Body of pancreas (tissue), 4 donors: ENCODE data around the gene ANTXRL. TPM values are rescaled to one million over a fixed set of nuclear protein-coding genes. Genes with fewer than 3 reads are reported as not detected.
"Not testable (repeated sequence)": the region's sequence is repeated elsewhere in the genome, so short reads cannot be mapped to it uniquely, and the experiment has no call there.

Experiments used
- ATAC-seq: fragments of 150-250 bp; one replicate; pipeline ENCODE4 v1.9.1; 2016
- DNase-seq, 4 donors: peaks; one replicate each; pipeline ENCODE4 v3.0.0-alpha.2; 2019
- H3K27ac ChIP-seq, 4 donors: fragments of 200-600 bp; sonication (generic); 1 replicate in 3 of 4; 2 replicates in 1 of 4; pipeline versions ENCODE4 v1.5.1 to v1.6.1; 2016 to 2019; ENCODE audit warnings: mild to moderate bottlenecking in 1 of 4, mixed read lengths in 1 of 4, moderate library complexity in 1 of 4
- H3K27me3 ChIP-seq, 2 donors: fragments of 200-600 bp; sonication (generic); one replicate each; pipeline ENCODE4 v1.6.0; 2016; ENCODE audit warnings: mild to moderate bottlenecking in 1 of 2
- H3K36me3 ChIP-seq, 2 donors: fragments of 200-600 bp; sonication (generic); replicated peaks in 1 of 2; 2 replicates each; pipeline ENCODE4 v1.5.1; 2016; ENCODE audit warnings: low read depth in 2 of 2; ENCODE audit not compliant: insufficient read depth in 1 of 2
- H3K4me1 ChIP-seq: fragments of 200-600 bp; sonication (generic); one replicate; pipeline ENCODE4 v1.6.0; 2016
- H3K4me3 ChIP-seq, 2 donors: fragments of 200-600 bp; sonication (generic); 1 replicate in 1 of 2; 2 replicates in 1 of 2; pipeline ENCODE4 v1.5.1; 2016 to 2019
- H3K9me3 ChIP-seq, 3 donors: fragments of 200-600 bp; sonication (generic); 1 replicate in 2 of 3; 2 replicates in 1 of 3; pipeline ENCODE4 v1.5.1; 2016
- POLR2A ChIP-seq, 3 donors: fragments of 450-650 bp; IDR thresholded peaks; one replicate each; pipeline ENCODE4 v1.6.1; 2016; ENCODE audit warnings: antibody characterized with exemption in 3 of 3, mild to moderate bottlenecking in 2 of 3
- WGBS, 2 donors: methylation state at CpG; one replicate each; pipeline ENCODE4 v1.1.5; 2017; 5-methylcytosine and 5-hydroxymethylcytosine counted together
- intact Hi-C: fragments of 100-400 bp; cut with DNase I; formaldehyde crosslinking; loops from one replicate; pipeline ENCODE4 v1.15.1; 2023
- total RNA-seq, 2 donors: library from RNA; depleted of rRNA; stranded (reverse); fragments of >200 nt; gene quantifications; one replicate each; pipeline ENCODE4 v1.1.0, GENCODE V29; 2016
- TF ChIP-seq, protein P1 (sequence below), 7 experiments: fragments of 450-650 bp in 4 of 7; fragments of 200-600 bp in 3 of 7; sonication (generic) in 3 of 7; IDR thresholded peaks; one replicate each; pipeline ENCODE4 v1.5.1; 2016 to 2019; ENCODE audit warnings: antibody characterized with exemption in 7 of 7

ANTXRL gene
- total RNA-seq, 2 donors from 2014 or later, result not detected

DNA sequence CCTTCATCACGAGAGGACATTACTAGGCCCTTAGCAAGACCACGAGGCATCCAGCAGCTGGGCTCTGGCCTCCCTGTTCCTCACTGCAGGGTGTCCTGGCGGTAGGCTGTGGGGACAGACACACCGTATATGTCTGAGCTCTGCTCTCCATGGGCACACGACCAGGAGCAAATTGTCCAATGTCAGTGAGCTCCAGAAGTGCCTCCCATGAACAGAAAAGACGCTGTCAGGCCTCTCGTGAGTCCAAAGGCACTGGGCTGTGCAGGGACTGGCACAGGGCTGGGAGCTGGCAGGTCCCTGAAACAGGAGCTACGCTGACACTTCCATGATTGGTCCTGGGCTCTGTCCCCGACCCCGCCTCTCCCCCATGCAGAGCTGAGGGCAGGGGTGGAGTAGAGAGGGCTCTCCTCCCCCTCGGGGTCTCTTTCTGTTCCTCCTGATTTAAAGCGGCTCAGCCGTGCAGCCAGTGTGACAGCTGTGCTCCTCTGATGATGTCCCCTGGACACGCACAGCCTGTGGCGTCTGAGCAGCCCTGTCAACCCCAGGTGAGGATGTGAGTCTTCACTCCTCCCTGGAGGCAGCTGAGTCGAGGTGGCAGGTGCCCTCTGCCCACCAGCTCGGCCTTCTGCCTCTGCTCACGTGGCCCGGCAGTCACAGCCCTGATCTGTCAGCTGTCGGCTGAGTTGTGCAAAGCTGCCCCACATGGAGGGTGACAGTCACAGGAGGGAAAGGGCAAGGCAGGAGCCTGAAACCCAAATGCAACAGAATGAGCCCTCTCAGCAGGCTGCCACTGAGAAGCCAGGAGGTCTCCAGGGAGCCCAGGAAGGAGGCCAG lies 13.0 kb downstream of the ANTXRL start:
- intact Hi-C loops, result loop anchor here (10.0 kb wide), 1 partner anchor 55 kb away; no protein-coding TSS in a partner anchor
- no peak overlapping the region for H3K27ac ChIP-seq
- 50 to 51% methylated on average over 4 to 19 of the region's 20 CpGs for WGBS, 2 donors
- DNase-seq (no peak), ATAC-seq (no peak)
- H3K4me1 ChIP-seq, result no peaks in the 10 kb centered on the region
- no peaks in the 10 kb centered on the region for H3K36me3 ChIP-seq
- no peaks in the 10 kb centered on the region for H3K27me3 ChIP-seq
- no peak for TF ChIP-seq POLR2A (IDR thresholded peaks at IDR 0.05)
- TF ChIP-seq, protein P1, sequence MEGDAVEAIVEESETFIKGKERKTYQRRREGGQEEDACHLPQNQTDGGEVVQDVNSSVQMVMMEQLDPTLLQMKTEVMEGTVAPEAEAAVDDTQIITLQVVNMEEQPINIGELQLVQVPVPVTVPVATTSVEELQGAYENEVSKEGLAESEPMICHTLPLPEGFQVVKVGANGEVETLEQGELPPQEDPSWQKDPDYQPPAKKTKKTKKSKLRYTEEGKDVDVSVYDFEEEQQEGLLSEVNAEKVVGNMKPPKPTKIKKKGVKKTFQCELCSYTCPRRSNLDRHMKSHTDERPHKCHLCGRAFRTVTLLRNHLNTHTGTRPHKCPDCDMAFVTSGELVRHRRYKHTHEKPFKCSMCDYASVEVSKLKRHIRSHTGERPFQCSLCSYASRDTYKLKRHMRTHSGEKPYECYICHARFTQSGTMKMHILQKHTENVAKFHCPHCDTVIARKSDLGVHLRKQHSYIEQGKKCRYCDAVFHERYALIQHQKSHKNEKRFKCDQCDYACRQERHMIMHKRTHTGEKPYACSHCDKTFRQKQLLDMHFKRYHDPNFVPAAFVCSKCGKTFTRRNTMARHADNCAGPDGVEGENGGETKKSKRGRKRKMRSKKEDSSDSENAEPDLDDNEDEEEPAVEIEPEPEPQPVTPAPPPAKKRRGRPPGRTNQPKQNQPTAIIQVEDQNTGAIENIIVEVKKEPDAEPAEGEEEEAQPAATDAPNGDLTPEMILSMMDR (IDR thresholded peaks at IDR 0.05), result no peak
- no peaks in the 10 kb centered on the region for H3K9me3 ChIP-seq
- no peak overlapping the region for H3K4me3 ChIP-seq

GRCh38 chr10:46300370-46300711 lies 13.5 kb downstream of the ANTXRL start:
- H3K36me3 ChIP-seq, DNase-seq, H3K27me3 ChIP-seq, intact Hi-C loops, H3K4me3 ChIP-seq, H3K9me3 ChIP-seq, H3K27ac ChIP-seq, H3K4me1 ChIP-seq, ATAC-seq: not testable (repeated sequence)
- WGBS, 2 donors, result 91% methylated on average over 3 of the region's 3 CpGs; no CpG with 5 or more reads in 1 of the 2 donors

- Histone ChIP-seq H3K27ac (no peak overlapping the region), H3K36me3 (no peaks in the 10 kb centered on the region), H3K4me3 (no peak overlapping the region), H3K4me1 (no peaks in the 10 kb centered on the region), H3K9me3 (no peaks in the 10 kb centered on the region), H3K27me3 (no peaks in the 10 kb centered on the region)
- no peak for DNase-seq
- WGBS, 2 donors, result 94 to 96% methylated on average over 3 to 4 of the region's 5 CpGs
- intact Hi-C loops, result no loop called here
- TF ChIP-seq POLR2A (IDR thresholded peaks at IDR 0.05), result no peak
- TF ChIP-seq, protein P1 (IDR thresholded peaks at IDR 0.05), result no peak
- no peak for ATAC-seq
Measured at GRCh38 chr10:46301056-46301645, 14.4 kb downstream of the ANTXRL start.

GRCh38 chr10:46301721-46302479 lies 15.1 kb downstream of the ANTXRL start:
- no peaks in the 10 kb centered on the region for H3K36me3 ChIP-seq
- H3K27ac ChIP-seq, result no peak overlapping the region
- TF ChIP-seq POLR2A (IDR thresholded peaks at IDR 0.05), result no peak
- TF ChIP-seq, protein P1 (IDR thresholded peaks at IDR 0.05), result no peak
- no peak overlapping the region for H3K4me3 ChIP-seq
- WGBS, 2 donors, result 73 to 88% methylated on average over 10 to 13 of the region's 13 CpGs
- ATAC-seq, result no peak
- intact Hi-C loops, result no loop called here
- no peaks in the 10 kb centered on the region for H3K9me3 ChIP-seq
- DNase-seq, result no peak
- H3K27me3 ChIP-seq, result no peaks in the 10 kb centered on the region
- H3K4me1 ChIP-seq, result no peaks in the 10 kb centered on the region

GRCh38 chr10:46302765-46303352 lies 16.1 kb downstream of the ANTXRL start:
- H3K4me1 ChIP-seq, intact Hi-C loops, H3K36me3 ChIP-seq, H3K9me3 ChIP-seq, H3K4me3 ChIP-seq, H3K27ac ChIP-seq, ATAC-seq, H3K27me3 ChIP-seq, DNase-seq: not testable (repeated sequence)
- WGBS, 2 donors, result 90 to 95% methylated on average over 3 to 5 of the region's 5 CpGs
